ENCODE data around the gene BDH1. TPM values are rescaled to one million over a fixed set of nuclear protein-coding genes. Genes with fewer than 3 reads are reported as not detected.
"Not testable (repeated sequence)": the region's sequence is repeated elsewhere in the genome, so short reads cannot be mapped to it uniquely, and the experiment has no call there.

Gene BDH1
- total RNA-seq, 1 donor from 2014 or later, result 1.5 TPM

- FAIRE-seq, result no peak
- Histone ChIP-seq H4K20me1 (ENCODE audit: insufficient read depth, low read length) (no peaks in the 10 kb centered on the region), H3K27ac (ENCODE audit: low read depth, low read length) (no peak overlapping the region), H3K9me3 (ENCODE audit: insufficient read depth, low read depth, low read length) (no peaks in the 10 kb centered on the region), H3K4me1 (ENCODE audit: insufficient read depth, low read length) (no peaks in the 10 kb centered on the region), H3K36me3 (ENCODE audit: insufficient read depth, low read length) (no peaks in the 10 kb centered on the region), H3K27me3 (ENCODE audit: insufficient read depth, low read length) (no peaks in the 10 kb centered on the region), H3K4me2 (ENCODE audit: low read length) (no peak overlapping the region), H3K9ac (ENCODE audit: low read length) (no peak overlapping the region), H3K4me3 (ENCODE audit: insufficient read depth, low read depth, low read length) (no peak overlapping the region), H2AFZ (ENCODE audit: low read depth, low read length) (no peak overlapping the region), H3K79me2 (ENCODE audit: insufficient read depth, low read length) (no peaks in the 10 kb centered on the region)
- DNase-seq (ENCODE audit: low read depth), result no peak
- Mint-ChIP-seq H3K9me3 (ENCODE audit: unreplicated experiment) (peaks cover 13% of the 10 kb centered on the region), H3K36me3 (ENCODE audit: low read depth, unreplicated experiment) (peaks cover 4% of the 10 kb centered on the region), H3K4me1 (ENCODE audit: low read depth, unreplicated experiment) (peaks cover 1% of the 10 kb centered on the region), H3K4me3 (ENCODE audit: unreplicated experiment) (no peak overlapping the region), H3K27me3 (ENCODE audit: low read depth, unreplicated experiment) (peaks cover 2% of the 10 kb centered on the region), H3K27ac (ENCODE audit: unreplicated experiment) (no peak overlapping the region)
- TF ChIP-seq EZH2 (IDR thresholded peaks at IDR 0.05; ENCODE audit: insufficient read depth, low read length) (no peak), CTCF (IDR thresholded peaks at IDR 0.05; ENCODE audit: insufficient read depth, low read depth, low read length) (no peak)
Measured at GRCh38 chr3:197573048-197573767, 17.4 kb upstream of the BDH1 start.

- not testable (repeated sequence) for H3K36me3 Mint-ChIP-seq (ENCODE audit: low read depth, unreplicated experiment); DNase-seq (ENCODE audit: low read depth); H3K4me3 Mint-ChIP-seq (ENCODE audit: unreplicated experiment); H3K36me3 ChIP-seq (ENCODE audit: insufficient read depth, low read length); H3K9me3 ChIP-seq (ENCODE audit: insufficient read depth, low read depth, low read length); H3K4me1 Mint-ChIP-seq (ENCODE audit: low read depth, unreplicated experiment); H3K27me3 Mint-ChIP-seq (ENCODE audit: low read depth, unreplicated experiment); H3K4me3 ChIP-seq (ENCODE audit: insufficient read depth, low read depth, low read length); H4K20me1 ChIP-seq (ENCODE audit: insufficient read depth, low read length); H3K27ac Mint-ChIP-seq (ENCODE audit: unreplicated experiment); H3K4me1 ChIP-seq (ENCODE audit: insufficient read depth, low read length); H3K27ac ChIP-seq (ENCODE audit: low read depth, low read length); H3K4me2 ChIP-seq (ENCODE audit: low read length); H3K79me2 ChIP-seq (ENCODE audit: insufficient read depth, low read length); H3K27me3 ChIP-seq (ENCODE audit: insufficient read depth, low read length); H3K9ac ChIP-seq (ENCODE audit: low read length); FAIRE-seq; H2AFZ ChIP-seq (ENCODE audit: low read depth, low read length)
- peaks cover 13% of the 10 kb centered on the region for H3K9me3 Mint-ChIP-seq (ENCODE audit: unreplicated experiment)
Measured at GRCh38 chr3:197571880-197572172, 16.1 kb upstream of the BDH1 start.

DNA sequence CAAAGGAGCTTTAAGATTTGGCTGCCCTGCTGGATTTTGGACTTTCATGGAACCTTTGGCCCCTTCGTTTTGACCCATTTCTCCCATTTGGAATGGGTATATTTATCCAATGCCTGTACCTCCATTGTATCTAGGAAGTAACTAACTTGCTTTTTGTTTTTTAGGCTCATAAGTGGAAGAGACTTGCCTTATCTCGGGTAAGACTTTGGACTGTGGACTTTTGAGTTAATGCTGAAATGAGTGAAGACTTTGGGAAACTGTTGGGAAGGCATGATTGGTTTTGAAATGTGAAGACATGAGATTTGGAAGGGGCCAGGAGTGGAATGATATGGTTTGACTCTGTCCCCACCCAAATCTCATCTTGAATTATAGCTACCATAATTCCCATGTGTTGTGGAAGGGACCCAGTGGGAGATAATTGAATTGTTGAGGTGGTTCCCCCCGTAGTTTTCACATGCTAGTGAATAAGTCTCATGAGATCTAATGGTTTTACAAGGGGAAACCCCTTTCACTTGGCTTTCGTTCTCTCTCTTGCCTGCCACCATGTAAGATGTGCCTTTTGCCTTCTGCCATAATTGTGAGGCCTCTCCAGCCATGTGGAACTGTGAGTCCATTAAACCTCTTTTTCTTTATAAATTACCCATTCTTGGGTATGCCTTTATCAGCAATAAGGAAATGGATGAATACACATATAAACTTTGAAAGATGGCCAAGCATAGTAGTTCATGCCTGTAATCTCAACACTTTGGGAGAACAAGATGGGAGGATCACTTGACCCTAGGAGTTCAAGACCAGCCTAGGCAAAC lies 15.5 kb upstream of the BDH1 start:
- H3K9me3 ChIP-seq (ENCODE audit: insufficient read depth, low read depth, low read length), result not testable (repeated sequence)

GRCh38 chr3:197569433-197569832 lies 13.7 kb upstream of the BDH1 start:
- not testable (repeated sequence) for H3K27ac ChIP-seq (ENCODE audit: low read depth, low read length); DNase-seq (ENCODE audit: low read depth); H3K4me2 ChIP-seq (ENCODE audit: low read length); H3K27me3 Mint-ChIP-seq (ENCODE audit: low read depth, unreplicated experiment); H3K27me3 ChIP-seq (ENCODE audit: insufficient read depth, low read length); H3K27ac Mint-ChIP-seq (ENCODE audit: unreplicated experiment); H4K20me1 ChIP-seq (ENCODE audit: insufficient read depth, low read length); H3K36me3 Mint-ChIP-seq (ENCODE audit: low read depth, unreplicated experiment); H3K4me3 Mint-ChIP-seq (ENCODE audit: unreplicated experiment); H3K4me1 Mint-ChIP-seq (ENCODE audit: low read depth, unreplicated experiment); H3K4me1 ChIP-seq (ENCODE audit: insufficient read depth, low read length); H3K9ac ChIP-seq (ENCODE audit: low read length); FAIRE-seq; H3K36me3 ChIP-seq (ENCODE audit: insufficient read depth, low read length); H3K4me3 ChIP-seq (ENCODE audit: insufficient read depth, low read depth, low read length); H3K79me2 ChIP-seq (ENCODE audit: insufficient read depth, low read length); H2AFZ ChIP-seq (ENCODE audit: low read depth, low read length); H3K9me3 ChIP-seq (ENCODE audit: insufficient read depth, low read depth, low read length)
- H3K9me3 Mint-ChIP-seq (ENCODE audit: unreplicated experiment), result peaks cover 14% of the 10 kb centered on the region

More for the DNA sequence above, 15.5 kb upstream of the BDH1 start:
- not testable (repeated sequence) for H3K27ac ChIP-seq (ENCODE audit: low read depth, low read length); H3K27ac Mint-ChIP-seq (ENCODE audit: unreplicated experiment); H3K4me1 Mint-ChIP-seq (ENCODE audit: low read depth, unreplicated experiment); H3K79me2 ChIP-seq (ENCODE audit: insufficient read depth, low read length); H3K4me1 ChIP-seq (ENCODE audit: insufficient read depth, low read length); H3K27me3 ChIP-seq (ENCODE audit: insufficient read depth, low read length); H3K4me2 ChIP-seq (ENCODE audit: low read length); H3K4me3 Mint-ChIP-seq (ENCODE audit: unreplicated experiment); H3K36me3 ChIP-seq (ENCODE audit: insufficient read depth, low read length); H3K36me3 Mint-ChIP-seq (ENCODE audit: low read depth, unreplicated experiment); DNase-seq (ENCODE audit: low read depth); FAIRE-seq; H3K27me3 Mint-ChIP-seq (ENCODE audit: low read depth, unreplicated experiment); H3K4me3 ChIP-seq (ENCODE audit: insufficient read depth, low read depth, low read length); H4K20me1 ChIP-seq (ENCODE audit: insufficient read depth, low read length); H2AFZ ChIP-seq (ENCODE audit: low read depth, low read length); H3K9ac ChIP-seq (ENCODE audit: low read length)
- H3K9me3 Mint-ChIP-seq (ENCODE audit: unreplicated experiment), result peaks cover 13% of the 10 kb centered on the region

Measured in astrocyte (in vitro differentiated cells and primary cell).